Esophagus muscularis mucosa (tissue), 4 donors: Measurements from ENCODE around the gene KRT7. TPM values are rescaled to one million over a fixed set of nuclear protein-coding genes. Genes with fewer than 3 reads are reported as not detected.

ENCODE experiments used
- DNase-seq: peaks from one replicate; pipeline ENCODE4 v3.0.0-alpha.2; 2017; ENCODE audit errors: extremely low spot score
- H3K27ac ChIP-seq, 4 donors: fragments of 200-600 bp; sonication (generic); replicated peaks in 1 of 4; 1 replicate in 3 of 4; 2 replicates in 1 of 4; pipeline ENCODE4 v1.5.1; 2016 to 2019; ENCODE audit warnings: mild to moderate bottlenecking in 1 of 4
- H3K27me3 ChIP-seq, 4 donors: fragments of 200-600 bp; sonication (generic); one replicate each; pipeline versions ENCODE4 v1.5.1 to v1.6.0; 2016 to 2019
- H3K36me3 ChIP-seq, 4 donors: fragments of 200-600 bp; sonication (generic); one replicate each; pipeline ENCODE4 v1.5.1; 2016 to 2019
- H3K4me1 ChIP-seq, 4 donors: fragments of 200-600 bp; sonication (generic); one replicate each; pipeline ENCODE4 v1.5.1; 2016 to 2019
- H3K4me3 ChIP-seq, 4 donors: fragments of 200-600 bp; sonication (generic); 1 replicate in 2 of 4; 2 replicates in 2 of 4; pipeline ENCODE4 v1.5.1; 2016 to 2019; ENCODE audit warnings: mild to moderate bottlenecking in 4 of 4, moderate library complexity in 1 of 4
- H3K9me3 ChIP-seq, 4 donors: fragments of 200-600 bp; sonication (generic); 1 replicate in 3 of 4; 2 replicates in 1 of 4; pipeline ENCODE4 v1.5.1; 2016 to 2019
- CTCF ChIP-seq, 3 experiments: fragments of 200-600 bp in 2 of 3; fragments of 450-650 bp in 1 of 3; sonication (generic) in 2 of 3; IDR thresholded peaks; one replicate each; pipeline ENCODE4 v1.5.1; 2017 to 2019; ENCODE audit warnings: antibody characterized with exemption in 3 of 3, mild to moderate bottlenecking in 2 of 3, moderate library complexity in 1 of 3
- EP300 ChIP-seq: sonication (generic); formaldehyde crosslinking; IDR thresholded peaks from one replicate; pipeline ENCODE4 v1.6.1; 2017; ENCODE audit warnings: antibody characterized with exemption
- POLR2A ChIP-seq: fragments of 450-650 bp; IDR thresholded peaks from one replicate; pipeline ENCODE4 v1.6.1; 2017; ENCODE audit warnings: antibody characterized with exemption, moderate library complexity, mild to moderate bottlenecking, low read depth
- POLR2AphosphoS5 ChIP-seq, 2 donors: sonication (generic); formaldehyde crosslinking; IDR thresholded peaks; one replicate each; pipeline ENCODE4 v1.6.1; 2017; ENCODE audit warnings: antibody characterized with exemption in 2 of 2
- WGBS: methylation state at CpG from one replicate; pipeline ENCODE4 v1.1.5; 2018; 5-methylcytosine and 5-hydroxymethylcytosine counted together
- intact Hi-C: fragments of 100-400 bp; cut with DNase I; formaldehyde crosslinking; loops from one replicate; pipeline ENCODE4 v1.15.1; 2023
- total RNA-seq, 4 donors: library from RNA; depleted of rRNA; stranded (reverse); fragments of >200 nt; gene quantifications; one replicate each; pipeline versions ENCODE4 v1.1.0 to v1.2.1, GENCODE V29; 2016

The KRT7 gene
- total RNA-seq, 4 donors from 2014 or later: 0.83 to 8.4 (median 4.5) TPM

- intact Hi-C loops: loop anchor here (5.0 kb wide), 1 partner anchor 56 kb away; no protein-coding TSS in a partner anchor
- Histone ChIP-seq H3K27me3 (peaks cover 0 to 38% (median 2%) of the 10 kb centered on the region in 4 donors), H3K4me1 (peaks cover 4 to 13% (median 5%) of the 10 kb centered on the region in 4 donors), H3K4me3 (no peak overlapping the region), H3K27ac (no peak overlapping the region), H3K36me3 (no peaks in the 10 kb centered on the region), H3K9me3 (no peaks in the 10 kb centered on the region)
- TF ChIP-seq EP300: no peak
- no peak for TF ChIP-seq CTCF (IDR thresholded peaks at IDR 0.05)
- TF ChIP-seq POLR2A: no peak
- TF ChIP-seq POLR2AphosphoS5 (IDR thresholded peaks at IDR 0.05): no peak
- 97% methylated on average over 4 of the region's 4 CpGs for WGBS
- no peak for DNase-seq
These were observed 11.8 kb upstream of the KRT7 start for GRCh38 chr12:52221070-52221781.

GRCh38 chr12:52221912-52222457, 11.1 kb upstream of the KRT7 start:
- DNase-seq: no peak
- Histone ChIP-seq H3K36me3 (no peaks in the 10 kb centered on the region), H3K27me3 (peaks cover 0 to 38% (median 2%) of the 10 kb centered on the region in 4 donors), H3K27ac (no peak overlapping the region), H3K9me3 (no peaks in the 10 kb centered on the region), H3K4me3 (no peak overlapping the region), H3K4me1 (peaks cover 0 to 5% (median 4%) of the 10 kb centered on the region in 4 donors)
- WGBS: 18% methylated on average over 8 of the region's 8 CpGs
- no peak for TF ChIP-seq POLR2A
- peak in 2 of 3 experiments; percentile 21 to 37 for TF ChIP-seq CTCF (IDR thresholded peaks at IDR 0.05)
- intact Hi-C loops: loop anchor here (5.0 kb wide), 1 partner anchor 55 kb away; no protein-coding TSS in a partner anchor

- DNase-seq: no peak
- 92% methylated on average over 4 of the region's 4 CpGs for WGBS
- Histone ChIP-seq H3K27ac (no peak overlapping the region), H3K36me3 (no peaks in the 10 kb centered on the region), H3K4me3 (no peak overlapping the region), H3K27me3 (peaks cover 0 to 38% (median 2%) of the 10 kb centered on the region in 4 donors), H3K9me3 (no peaks in the 10 kb centered on the region), H3K4me1 (no peaks in the 10 kb centered on the region)
- no peak for TF ChIP-seq CTCF (IDR thresholded peaks at IDR 0.05)
- no peak for TF ChIP-seq POLR2A
- no peak for TF ChIP-seq POLR2AphosphoS5 (IDR thresholded peaks at IDR 0.05)
- no peak for TF ChIP-seq EP300
- intact Hi-C loops: loop anchor here (5.0 kb wide), 1 partner anchor 55 kb away; no protein-coding TSS in a partner anchor
These were observed 10.4 kb upstream of the KRT7 start for GRCh38 chr12:52222692-52223091.

- Histone ChIP-seq H3K36me3 (no peaks in the 10 kb centered on the region), H3K27me3 (peaks cover 0 to 38% (median 2%) of the 10 kb centered on the region in 4 donors), H3K27ac (no peak overlapping the region), H3K4me1 (no peaks in the 10 kb centered on the region), H3K4me3 (no peak overlapping the region), H3K9me3 (no peaks in the 10 kb centered on the region)
- no peak for DNase-seq
- TF ChIP-seq POLR2A: no peak
- no peak for TF ChIP-seq CTCF (IDR thresholded peaks at IDR 0.05)
- TF ChIP-seq POLR2AphosphoS5 (IDR thresholded peaks at IDR 0.05): no peak
- TF ChIP-seq EP300: no peak
- intact Hi-C loops: loop anchor here (5.0 kb wide), 1 partner anchor 54 kb away; no protein-coding TSS in a partner anchor
- WGBS: 96% methylated on average over 5 of the region's 5 CpGs
These were observed 9.5 kb upstream of the KRT7 start for GRCh38 chr12:52223406-52224039.
